LNCaP clone FGC (cell line): ENCODE data around the gene CPS1.

Experiments used
- DNase-seq: peaks from one replicate; pipeline ENCODE4 v3.0.0-alpha.2; 2011; ENCODE audit warnings: low read depth
- H3K4me3 ChIP-seq: 2 replicates; pipeline ENCODE4 v1.5.1; 2011; ENCODE audit warnings: mild to moderate bottlenecking, low read depth, low read length, control low read depth
- TF ChIP-seq, protein P1 (sequence below): IDR thresholded peaks from 2 replicates; pipeline ENCODE4 v1.5.1; 2012; ENCODE audit warnings: mild to moderate bottlenecking; ENCODE audit not compliant: control insufficient read depth, insufficient read depth; ENCODE audit errors: extremely low read depth

CPS1 gene

DNA sequence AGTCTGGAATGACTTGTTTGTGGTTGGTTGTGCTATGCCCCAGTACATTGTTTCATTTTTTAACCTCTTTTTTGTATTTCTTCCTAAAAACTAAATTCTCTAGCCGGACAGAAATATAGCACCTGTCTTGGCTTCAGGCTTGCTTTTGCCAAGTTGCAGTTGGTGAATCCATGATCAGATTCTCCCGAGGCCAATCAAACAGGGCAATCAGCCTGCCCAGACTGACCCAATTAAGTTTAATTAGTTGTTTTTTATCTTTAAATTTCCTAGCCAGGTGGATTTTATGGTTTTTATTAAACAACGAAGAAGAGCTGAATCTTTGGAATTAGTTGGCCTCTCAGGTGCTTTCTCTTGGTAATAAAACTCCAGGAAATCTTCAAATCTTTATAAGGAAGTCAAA, 162.1 kb downstream of the CPS1 start:
- H3K4me3 ChIP-seq, result no peak overlapping the region
- DNase-seq, result peak; percentile 1
- TF ChIP-seq, protein P1, sequence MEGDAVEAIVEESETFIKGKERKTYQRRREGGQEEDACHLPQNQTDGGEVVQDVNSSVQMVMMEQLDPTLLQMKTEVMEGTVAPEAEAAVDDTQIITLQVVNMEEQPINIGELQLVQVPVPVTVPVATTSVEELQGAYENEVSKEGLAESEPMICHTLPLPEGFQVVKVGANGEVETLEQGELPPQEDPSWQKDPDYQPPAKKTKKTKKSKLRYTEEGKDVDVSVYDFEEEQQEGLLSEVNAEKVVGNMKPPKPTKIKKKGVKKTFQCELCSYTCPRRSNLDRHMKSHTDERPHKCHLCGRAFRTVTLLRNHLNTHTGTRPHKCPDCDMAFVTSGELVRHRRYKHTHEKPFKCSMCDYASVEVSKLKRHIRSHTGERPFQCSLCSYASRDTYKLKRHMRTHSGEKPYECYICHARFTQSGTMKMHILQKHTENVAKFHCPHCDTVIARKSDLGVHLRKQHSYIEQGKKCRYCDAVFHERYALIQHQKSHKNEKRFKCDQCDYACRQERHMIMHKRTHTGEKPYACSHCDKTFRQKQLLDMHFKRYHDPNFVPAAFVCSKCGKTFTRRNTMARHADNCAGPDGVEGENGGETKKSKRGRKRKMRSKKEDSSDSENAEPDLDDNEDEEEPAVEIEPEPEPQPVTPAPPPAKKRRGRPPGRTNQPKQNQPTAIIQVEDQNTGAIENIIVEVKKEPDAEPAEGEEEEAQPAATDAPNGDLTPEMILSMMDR, result no peak

DNA sequence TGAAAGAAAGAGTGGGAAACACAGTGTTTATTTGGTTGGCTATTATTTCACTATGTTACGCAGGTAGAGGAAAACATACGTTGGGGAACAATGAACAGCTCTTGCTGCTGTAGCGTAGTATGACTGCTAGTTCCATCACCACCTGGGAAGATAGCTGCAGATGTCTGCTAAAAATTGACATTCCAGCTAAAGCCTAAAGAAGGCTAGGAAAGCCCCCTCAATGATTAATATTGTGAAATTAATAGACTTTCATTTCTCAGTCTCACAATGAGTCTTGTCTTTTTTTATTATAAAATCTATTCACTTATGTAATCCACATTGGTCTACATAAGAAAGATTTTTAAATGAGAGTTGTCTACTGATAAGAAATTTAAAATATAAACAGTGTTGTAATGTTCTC, 165.7 kb downstream of the CPS1 start:
- TF ChIP-seq, protein P1, result no peak
- no peak for DNase-seq
- no peak overlapping the region for H3K4me3 ChIP-seq

DNA sequence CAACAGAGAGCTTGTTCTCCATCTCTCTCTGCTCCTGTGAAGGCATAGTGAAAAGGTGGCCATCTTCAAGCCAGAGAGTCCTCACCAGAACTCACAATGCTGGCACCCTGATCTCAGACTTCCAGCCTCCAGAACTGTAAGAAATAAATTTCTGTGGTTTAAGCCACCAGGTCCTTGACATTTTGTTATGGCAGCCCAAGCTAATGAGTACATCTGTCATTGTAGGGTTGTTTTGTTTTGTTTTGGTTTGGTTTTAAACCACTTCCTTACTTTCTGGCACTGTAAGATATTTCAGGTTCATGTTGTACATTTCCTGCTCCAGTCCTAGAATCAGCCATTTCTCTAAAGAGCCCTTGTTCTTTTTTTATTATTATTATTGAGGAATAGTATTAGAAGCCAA, 171.2 kb downstream of the CPS1 start:
- DNase-seq, result no peak
- H3K4me3 ChIP-seq, result no peak overlapping the region
- TF ChIP-seq, protein P1, result no peak
